Measurements from ENCODE around the gene AUTS2.

Gene AUTS2

GRCh38 chr7:70701991-70702390 lies 1103.7 kb downstream of the AUTS2 start:
- DNase-seq (ENCODE audit: low read depth) = no peak
- H3K4me3 ChIP-seq (ENCODE audit: low read depth, low read length) = no peak overlapping the region
- TF ChIP-seq CTCF (IDR thresholded peaks at IDR 0.05; ENCODE audit: low read depth, low read length, missing control alignments) = no peak

GRCh38 chr7:70703785-70704184 lies 1105.5 kb downstream of the AUTS2 start:
- no peak overlapping the region for H3K4me3 ChIP-seq (ENCODE audit: low read depth, low read length)
- no peak for DNase-seq (ENCODE audit: low read depth)

GRCh38 chr7:70704831-70705346 lies 1106.6 kb downstream of the AUTS2 start:
- no peak for TF ChIP-seq CTCF (IDR thresholded peaks at IDR 0.05; ENCODE audit: low read depth, low read length, missing control alignments)
- no peak overlapping the region for H3K4me3 ChIP-seq (ENCODE audit: low read depth, low read length)
- DNase-seq (ENCODE audit: low read depth) = no peak

More at GRCh38 chr7:70703785-70704184, 1105.5 kb downstream of the AUTS2 start:
- TF ChIP-seq CTCF (IDR thresholded peaks at IDR 0.05; ENCODE audit: low read depth, low read length, missing control alignments) = no peak

GRCh38 chr7:70706204-70706603 lies 1107.9 kb downstream of the AUTS2 start:
- no peak for TF ChIP-seq CTCF (IDR thresholded peaks at IDR 0.05; ENCODE audit: low read depth, low read length, missing control alignments)
- no peak for DNase-seq (ENCODE audit: low read depth)
- H3K4me3 ChIP-seq (ENCODE audit: low read depth, low read length) = no peak overlapping the region

GRCh38 chr7:70706698-70707097 lies 1108.4 kb downstream of the AUTS2 start:
- H3K4me3 ChIP-seq (ENCODE audit: low read depth, low read length) = no peak overlapping the region
- no peak for DNase-seq (ENCODE audit: low read depth)
- no peak for TF ChIP-seq CTCF (IDR thresholded peaks at IDR 0.05; ENCODE audit: low read depth, low read length, missing control alignments)

GRCh38 chr7:70707823-70708243 lies 1109.6 kb downstream of the AUTS2 start:
- no peak for DNase-seq (ENCODE audit: low read depth)
- no peak overlapping the region for H3K4me3 ChIP-seq (ENCODE audit: low read depth, low read length)
- no peak for TF ChIP-seq CTCF (IDR thresholded peaks at IDR 0.05; ENCODE audit: low read depth, low read length, missing control alignments)

GRCh38 chr7:70710011-70710480 lies 1111.8 kb downstream of the AUTS2 start:
- no peak for DNase-seq (ENCODE audit: low read depth)
- no peak for TF ChIP-seq CTCF (IDR thresholded peaks at IDR 0.05; ENCODE audit: low read depth, low read length, missing control alignments)
- H3K4me3 ChIP-seq (ENCODE audit: low read depth, low read length) = no peak overlapping the region

Data from GM12864 (cell line).